Right kidney (tissue), 1 donor: ENCODE results near the gene YJU2.
"Not testable (repeated sequence)": the region's sequence is repeated elsewhere in the genome, so short reads cannot be mapped to it uniquely, and the experiment has no call there.

Source experiments
- DNase-seq: peaks from one replicate; pipeline ENCODE4 v3.0.0-alpha.2; 2016

YJU2 gene

DNA sequence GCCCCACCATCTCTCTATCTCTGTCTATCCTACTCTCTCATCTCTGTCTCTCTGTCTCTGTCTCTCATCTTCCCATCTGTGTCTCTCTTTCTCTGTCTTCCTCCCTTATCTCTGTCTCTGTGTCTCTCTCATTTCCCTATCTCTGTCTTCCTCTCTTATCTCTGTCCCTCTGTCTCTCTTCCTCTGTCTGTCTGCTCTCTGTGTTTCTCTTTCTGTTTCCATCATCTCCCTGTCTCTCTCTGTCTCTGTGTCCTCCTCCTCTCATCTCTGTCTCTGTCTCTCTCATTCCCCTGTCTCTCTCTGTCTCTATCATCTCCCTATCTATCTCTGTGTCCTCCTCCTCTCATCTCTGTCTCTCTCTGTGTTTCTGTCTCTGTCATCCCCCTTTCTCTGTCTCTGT lies 19.1 kb upstream of the YJU2 start:
- no peak for DNase-seq

DNA sequence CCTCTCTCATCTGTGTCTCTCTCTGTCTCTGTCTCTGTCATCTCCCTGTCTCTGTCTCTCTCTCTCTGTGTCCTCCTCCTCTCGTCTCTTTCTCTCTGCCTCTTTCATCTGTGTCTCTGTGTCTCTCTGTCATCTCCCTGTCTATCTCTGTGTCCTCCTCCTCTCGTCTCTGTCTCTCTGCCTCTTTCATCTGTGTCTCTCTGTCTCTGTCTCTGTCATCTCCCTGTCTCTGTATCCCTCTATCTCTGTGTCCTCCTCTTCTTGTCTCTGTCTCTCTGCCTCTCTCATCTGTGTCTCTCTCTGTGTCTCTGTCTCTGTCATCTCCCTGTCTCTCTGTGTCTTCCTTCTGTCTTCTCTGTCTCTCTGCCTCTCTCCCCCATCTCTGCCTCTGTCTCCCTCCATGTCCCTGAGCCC lies 18.1 kb upstream of the YJU2 start:
- no peak for DNase-seq

DNA sequence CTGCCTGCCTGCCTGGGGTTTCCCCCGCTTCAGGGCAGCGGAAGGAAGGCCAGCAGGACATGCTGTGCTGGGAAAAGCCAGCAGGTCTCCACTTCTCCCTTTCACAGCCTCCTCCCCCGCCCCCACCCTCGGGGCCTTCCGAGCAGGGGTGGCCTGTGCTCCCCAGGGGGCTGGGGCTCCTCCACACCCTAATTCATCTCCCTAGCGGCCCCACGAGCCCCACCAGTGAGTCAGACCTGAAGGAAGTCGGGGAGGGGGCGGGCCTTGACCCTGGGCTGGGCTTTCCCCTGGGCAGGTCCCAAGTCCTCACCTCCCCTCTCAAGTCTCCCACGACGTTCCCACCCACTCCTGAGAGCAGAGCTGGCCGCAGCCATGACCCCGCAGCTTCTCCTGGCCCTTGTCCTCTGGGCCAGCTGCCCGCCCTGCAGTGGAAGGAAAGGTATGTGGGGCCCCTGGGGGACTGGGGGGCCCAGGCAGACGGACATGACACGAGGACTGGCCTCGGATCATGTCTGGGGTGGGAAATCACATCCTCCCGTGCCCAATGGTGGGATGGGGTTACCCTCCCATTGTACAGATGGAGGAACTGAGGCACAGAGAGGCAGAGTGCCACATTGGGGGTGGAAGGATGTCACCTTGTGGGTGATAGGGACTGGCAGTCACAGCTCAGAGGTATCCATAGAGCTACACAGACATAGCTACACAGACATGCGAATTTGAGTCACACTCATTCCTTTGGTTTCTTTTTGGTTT lies 17.5 kb upstream of the YJU2 start, which contains the start of gene EBI3:
EBI3 (plus strand) TSS at position 345 of the 753 bp plus-strand sequence; CDS start at position 373, 28 bp downstream.
- DNase-seq: peak; percentile 41

DNA sequence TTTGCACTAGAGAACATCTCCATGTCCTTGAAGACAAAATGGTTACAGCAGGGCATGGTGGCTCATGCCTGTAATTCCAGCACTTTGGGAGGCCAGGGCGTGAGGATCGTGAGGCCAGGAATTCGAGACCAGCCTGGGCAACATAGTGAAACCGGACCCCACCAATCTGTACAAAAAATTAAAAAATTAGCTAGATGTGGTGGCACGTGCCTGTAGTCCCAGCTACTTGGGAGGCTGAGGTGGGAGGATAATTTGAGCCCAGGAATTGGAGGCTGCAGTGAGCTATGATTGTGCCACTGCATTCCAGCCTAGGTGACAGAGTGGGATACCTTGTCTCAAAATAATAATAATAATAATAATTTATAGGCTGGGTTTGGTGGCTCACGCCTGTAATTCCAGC lies 16.6 kb upstream of the YJU2 start:
- not testable (repeated sequence) for DNase-seq

DNA sequence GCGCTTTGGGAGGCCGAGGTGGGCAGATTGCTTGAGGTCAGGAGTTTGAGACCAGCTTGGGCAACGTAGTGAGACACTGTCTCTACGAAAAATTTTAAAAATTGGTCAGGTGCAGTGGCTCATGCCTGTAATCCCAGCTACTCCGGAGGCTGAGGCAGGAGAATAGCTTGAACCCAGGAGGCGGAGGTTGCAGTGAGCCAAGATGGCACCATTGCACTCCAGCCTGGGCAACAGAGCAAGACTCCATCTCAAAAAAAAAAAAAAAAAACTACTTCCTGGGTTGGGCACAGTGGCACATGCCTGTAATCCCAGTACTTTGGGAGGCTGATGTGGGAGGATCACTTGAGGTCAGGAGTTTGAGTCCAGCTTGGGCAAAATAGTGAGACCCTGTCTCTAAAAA lies 15.4 kb upstream of the YJU2 start:
- DNase-seq: not testable (repeated sequence)

DNA sequence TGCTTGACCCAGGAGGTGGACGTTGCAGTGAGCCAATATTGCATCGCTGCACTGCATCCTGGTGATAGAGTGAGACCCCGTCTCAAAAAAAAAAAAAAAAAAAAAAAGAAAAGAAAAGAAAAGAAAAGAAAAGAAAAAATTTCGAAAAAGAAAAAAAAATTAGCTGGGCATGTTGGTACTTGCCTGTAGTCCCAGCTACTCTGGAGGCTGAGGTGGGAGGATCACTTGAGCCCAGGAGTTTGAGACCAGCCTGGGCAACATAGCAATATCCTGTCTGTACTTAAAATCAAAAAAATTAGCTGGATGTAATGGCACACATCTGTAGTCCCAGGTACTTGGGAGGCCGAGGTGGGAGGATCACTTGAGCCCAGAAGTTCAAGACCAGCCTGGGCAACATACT lies 14.7 kb upstream of the YJU2 start:
- DNase-seq: not testable (repeated sequence)

DNA sequence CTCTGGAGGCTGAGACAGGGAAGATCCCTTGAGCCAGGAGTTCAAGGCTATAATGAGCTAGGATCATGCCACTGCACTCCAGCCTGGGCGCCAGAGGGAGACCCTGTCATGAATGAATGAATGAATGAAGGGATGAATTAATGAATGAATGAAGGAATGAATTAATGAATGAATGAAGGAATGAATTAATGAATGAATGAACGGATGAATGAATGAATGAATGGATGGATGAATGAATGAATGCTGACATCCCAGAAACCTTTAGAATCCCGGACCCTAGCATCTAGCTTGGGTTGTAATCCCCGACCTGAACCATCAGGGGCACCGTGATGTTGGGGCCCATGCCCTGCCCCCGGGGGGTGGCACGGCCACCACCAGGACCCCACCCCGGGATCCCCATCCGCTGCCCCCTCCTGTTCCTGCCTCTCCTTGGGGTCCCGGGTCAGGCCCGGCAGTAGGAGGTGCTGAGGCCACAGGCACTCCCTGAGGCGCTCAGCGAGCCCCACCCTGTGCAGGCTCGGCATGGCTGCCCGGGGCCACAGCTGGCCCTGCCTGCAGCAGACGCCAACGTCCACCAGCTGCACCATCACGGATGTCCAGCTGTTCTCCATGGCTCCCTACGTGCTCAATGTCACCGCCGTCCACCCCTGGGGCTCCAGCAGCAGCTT lies 14.1 kb upstream of the YJU2 start:
- no peak for DNase-seq

DNA sequence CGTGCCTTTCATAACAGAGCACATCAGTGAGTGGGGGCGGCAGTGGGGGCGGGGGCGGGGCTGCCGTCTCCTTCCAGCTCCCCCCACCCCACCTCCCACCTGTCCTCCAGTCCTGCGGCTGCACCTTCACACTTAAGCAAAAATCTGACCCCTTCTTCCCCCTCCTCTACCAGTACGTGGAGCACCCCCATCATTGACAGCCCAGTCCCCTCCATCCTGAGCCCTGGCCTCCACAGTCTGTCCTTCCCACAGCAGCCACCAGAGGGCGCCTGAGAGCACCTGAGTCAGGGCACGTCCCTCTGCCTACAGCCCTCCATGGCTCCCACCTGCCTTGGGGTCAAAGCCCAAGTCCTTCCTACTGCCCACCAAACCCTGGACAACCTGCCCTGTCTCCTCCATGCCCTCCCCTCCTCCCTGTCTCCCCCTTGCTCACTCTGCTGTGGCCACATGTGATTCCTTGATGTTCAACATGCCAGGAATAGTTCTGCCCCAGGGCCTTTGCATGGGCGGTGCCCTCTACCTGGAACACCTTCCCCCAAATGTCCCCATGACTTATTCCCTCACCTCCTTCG lies 13.5 kb upstream of the YJU2 start:
- DNase-seq: no peak

DNA sequence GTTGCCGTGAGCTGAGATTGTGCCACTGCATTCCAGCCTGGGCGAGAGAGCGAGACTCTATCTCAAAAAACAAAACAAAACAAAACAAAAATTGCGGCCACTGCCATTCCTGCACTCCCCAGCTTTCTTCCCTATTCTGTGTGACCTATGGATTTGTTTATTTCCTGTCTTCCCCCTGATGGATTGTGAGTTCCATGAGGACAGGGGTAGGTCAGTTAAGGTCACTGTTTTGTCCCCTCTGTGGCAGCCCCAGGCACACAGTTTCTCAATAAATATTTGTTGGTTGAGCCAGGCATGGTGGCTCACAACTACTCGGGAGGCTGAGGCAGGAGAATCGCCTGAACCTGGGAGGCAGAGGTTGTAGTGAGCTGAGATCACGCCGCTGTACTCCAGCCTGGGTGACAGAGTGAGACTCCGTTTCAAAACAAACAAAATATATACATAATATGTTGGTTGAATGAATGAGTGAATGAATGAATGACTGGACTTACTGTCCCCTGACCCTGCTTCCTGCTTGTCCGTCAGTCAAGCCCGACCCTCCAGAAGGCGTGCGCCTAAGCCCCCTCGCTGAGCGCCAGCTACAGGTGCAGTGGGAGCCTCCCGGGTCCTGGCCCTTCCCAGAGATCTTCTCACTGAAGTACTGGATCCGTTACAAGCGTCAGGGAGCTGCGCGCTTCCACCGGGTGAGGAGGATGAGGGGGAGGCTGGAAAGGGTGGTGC lies 12.6 kb upstream of the YJU2 start:
- DNase-seq: no peak

DNA sequence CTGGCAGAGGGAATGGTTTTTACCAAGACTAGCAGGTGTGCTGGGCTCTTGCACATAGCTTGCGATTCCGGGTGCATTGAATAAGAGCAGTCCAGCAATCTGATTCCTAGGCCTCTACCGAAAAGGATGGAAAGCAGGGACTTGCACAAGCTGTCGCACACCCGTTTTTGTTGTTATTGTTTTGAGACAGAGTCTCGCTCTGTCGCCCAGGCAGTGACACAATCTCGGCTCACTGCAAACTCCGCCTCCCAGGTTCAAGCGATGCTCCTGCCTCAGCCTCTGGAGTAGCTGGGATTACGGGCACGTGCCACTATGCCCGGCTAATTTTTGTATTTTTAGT lies 12.0 kb upstream of the YJU2 start:
- no peak for DNase-seq

DNA sequence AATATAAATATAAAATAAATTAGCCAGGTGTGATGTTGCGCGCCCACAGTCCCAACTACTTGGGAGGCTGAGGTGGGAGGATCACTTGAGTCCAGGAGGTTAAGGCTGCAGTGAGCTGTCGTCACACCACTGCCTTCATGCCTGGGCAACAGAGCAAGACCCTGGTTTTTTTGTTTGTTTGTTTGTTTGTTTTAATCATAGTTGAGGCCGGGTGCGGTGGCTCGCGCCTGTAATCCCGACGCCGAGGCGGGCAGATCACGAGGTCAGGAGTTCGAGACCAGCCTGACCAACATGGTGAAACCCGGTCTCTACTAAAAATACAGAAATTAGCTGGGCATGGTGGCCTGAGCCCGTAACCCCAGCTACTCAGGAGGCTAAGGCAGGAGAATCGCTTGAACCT lies 9.4 kb upstream of the YJU2 start:
- not testable (repeated sequence) for DNase-seq

DNA sequence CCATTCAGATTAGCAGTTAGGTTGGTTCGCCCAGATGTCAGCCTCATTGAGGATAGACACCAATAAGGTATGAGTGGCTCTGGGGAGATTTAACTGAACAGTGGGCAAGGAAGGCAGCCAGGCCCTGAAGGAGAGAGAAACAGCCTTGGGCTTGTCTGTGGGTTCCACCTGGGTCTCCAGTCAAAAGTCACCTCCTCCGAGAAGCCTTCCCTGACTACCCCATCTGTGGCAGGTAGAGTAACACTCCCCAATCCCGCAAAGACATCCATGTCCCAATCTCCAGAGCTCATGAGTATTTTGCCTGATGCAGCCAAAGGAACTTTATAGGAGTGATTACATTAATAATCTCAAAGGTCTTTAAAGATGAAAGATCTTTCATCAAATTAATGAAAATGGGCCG lies 8.0 kb upstream of the YJU2 start:
- no peak for DNase-seq

DNA sequence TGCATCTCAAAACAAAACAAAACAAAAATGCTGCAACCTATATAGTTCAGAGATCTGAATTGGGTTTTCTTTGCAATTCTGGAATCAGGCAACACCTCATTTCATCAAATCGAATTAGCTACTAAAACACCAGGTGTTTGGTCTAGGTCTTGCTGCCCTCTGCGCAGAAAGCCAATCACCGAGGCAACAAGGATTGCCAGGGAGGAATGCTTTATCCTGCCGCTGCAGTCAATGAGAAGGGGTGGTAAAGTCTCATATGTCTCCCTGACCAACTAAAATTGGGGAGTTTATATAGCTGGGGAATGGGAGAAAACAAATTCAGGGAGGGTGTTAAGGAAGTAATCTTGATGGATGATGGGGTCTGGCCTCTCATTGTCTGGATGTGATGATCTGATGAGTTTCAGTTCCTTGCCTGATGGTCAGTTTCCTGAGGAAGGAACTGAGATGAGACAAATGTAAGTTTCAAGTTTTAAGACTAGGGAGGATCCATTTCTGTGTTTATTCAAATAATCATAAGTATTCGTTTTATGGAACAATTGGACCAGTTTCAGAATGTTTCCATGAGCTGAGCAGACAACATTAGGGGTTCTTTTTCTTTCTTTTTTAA lies 5.0 kb upstream of the YJU2 start:
- DNase-seq: no peak

DNA sequence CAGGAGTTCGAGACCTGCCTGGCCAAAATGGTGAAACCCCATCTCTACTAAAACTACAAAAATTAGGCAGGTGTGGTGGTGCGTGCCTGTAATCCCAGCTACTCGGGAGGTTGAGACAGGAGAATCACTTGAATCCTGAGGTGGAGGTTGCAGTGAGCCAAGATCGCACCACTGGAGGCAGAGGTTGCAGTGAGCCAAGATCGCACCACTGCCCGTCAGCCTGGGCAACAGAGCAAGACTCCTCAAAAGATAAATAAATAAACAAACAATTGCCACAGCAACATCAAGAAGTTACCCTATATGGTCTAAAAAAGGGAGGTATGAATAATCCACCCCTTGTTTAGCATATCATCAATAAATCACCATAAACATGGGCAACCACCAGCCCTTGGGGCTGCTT lies 942 bp upstream of the YJU2 start:
- not testable (repeated sequence) for DNase-seq

DNA sequence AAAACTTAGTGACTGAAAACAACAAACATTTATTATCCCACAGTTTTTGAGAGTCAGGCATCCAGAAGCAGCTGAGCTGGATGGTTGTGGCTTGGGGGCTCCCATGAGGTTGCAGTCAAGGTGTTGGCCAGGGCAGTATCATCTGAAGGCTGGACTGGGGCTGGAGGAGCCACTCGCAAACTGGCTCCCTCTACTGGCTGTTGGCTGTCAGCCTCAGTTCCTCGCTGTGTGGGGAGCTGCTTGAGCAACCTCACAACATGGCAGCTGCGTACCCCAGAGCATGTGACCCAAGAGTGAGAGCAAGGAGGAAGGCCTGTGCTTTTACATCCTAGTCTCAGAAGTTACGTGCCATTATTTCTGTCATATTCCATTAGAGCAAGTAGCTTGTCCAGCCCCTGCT lies 9.7 kb downstream of the YJU2 start:
- DNase-seq: no peak

DNA sequence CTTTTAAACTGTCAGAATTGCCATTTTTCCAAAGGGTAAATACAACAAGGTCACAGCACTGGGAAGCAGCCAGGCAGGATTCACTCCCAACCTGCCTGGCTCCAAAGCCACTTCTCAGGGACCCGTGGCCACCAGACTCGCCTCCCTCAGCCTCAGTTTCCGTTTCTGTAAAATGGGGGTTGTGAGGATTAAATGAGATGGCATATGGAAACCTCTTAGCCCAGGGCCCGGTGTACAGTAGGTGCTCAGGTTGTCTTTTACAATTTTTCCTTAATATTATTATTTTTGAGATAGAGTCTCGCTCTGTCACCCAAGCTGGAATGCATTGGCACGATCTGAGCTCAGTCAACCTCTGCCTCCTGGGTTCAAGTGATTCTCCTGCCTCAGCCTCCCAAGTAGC lies 10.1 kb downstream of the YJU2 start:
- no peak for DNase-seq

DNA sequence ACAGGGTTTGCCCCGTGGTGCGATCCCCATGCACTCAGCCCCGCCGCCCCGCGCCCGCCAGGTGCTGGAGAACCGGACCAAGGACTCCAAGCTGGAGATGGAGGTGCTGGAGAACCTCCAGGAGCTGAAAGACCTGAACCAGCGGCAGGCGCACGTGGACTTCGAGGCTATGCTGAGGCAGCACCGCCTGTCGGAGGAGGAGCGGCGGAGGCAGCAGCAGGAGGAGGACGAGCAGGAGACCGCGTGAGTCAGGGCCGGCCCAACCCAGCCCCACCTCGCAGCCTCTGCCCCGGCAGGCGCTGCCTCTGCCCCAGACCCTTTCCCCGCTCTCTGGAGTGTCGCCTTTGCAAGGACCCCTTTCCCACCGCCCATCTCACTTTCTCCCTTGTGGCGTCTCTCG lies 11.3 kb downstream of the YJU2 start:
- no peak for DNase-seq

DNA sequence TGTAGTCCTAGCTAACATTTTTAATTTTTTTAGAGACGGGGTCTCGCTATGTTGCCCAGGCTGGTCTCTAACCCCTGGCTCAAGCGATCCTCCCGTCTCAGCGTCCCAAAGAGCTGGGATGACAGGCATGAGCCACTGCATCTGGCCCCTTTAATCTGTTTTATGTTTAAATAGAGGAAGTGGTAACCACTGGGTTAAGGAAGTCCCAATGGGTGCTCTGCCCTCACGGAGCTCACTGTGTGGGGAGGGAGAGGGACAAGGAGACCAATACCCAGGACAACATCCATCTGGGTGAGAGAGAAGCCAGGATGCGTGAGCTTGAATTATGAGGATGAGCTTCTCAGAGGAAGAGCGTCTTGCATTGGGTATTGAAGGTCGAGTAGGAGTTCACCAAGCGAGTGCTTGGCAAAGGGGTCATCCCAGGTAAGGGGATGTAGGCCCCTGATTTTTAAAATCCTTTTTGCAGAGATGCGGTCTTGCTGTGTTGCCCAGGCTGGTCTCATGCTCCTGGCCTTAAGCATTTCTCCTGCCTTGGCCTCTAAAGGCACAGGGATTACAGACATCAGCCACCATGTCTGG lies 13.8 kb downstream of the YJU2 start:
- DNase-seq: no peak

DNA sequence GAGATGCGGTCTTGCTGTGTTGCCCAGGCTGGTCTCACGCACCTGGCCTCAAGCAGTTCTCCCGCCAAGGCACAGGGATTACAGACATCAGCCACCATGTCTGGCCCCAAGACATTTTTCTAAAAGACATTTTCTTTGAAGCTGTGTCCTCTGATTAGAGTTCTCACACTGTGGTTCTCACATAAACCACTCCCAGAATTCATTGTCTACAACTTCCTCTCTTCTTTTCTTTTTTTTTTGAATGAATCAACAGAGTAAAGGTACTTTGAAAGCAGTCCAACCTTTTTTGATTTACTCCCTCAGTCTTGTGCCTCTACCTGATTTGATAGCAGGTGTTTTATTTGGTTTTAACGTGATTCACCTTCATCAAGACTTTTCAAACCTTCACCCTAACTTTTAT lies 17.9 kb downstream of the YJU2 start:
- no peak for DNase-seq

DNA sequence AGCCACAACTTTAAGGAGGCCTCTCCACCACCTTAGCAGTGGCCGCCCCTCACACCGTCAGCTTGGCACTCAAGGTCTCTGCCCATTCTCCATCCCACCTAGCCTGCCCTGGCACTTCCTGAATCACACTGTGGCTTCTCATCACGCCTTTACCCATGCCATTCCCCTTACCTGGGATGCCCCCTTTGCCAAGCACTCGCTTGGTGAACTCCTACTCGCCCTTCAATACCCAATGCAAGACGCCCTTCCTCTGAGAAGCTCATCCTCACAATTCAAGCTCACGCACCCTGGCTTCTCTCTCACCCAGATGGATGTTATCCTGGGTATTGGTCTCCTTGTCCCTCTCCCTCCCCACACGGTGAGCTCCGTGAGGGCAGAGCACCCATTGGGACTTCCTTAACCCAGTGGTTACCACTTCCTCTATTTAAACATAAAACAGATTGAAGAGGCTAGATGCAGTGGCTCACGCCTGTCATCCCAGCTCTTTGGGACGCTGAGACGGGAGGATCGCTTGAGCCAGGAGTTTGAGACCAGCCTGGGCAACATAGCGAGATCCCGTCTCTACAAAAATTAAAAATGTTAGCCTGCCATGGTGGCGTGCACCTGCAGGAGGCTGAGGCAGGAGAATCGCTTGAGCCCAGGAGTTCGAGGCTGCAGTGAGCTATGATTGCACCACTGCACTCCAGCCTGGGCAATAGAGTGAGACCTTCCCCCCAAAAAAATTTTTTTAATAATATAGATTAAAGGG lies 19.5 kb downstream of the YJU2 start:
- DNase-seq: no peak

DNA sequence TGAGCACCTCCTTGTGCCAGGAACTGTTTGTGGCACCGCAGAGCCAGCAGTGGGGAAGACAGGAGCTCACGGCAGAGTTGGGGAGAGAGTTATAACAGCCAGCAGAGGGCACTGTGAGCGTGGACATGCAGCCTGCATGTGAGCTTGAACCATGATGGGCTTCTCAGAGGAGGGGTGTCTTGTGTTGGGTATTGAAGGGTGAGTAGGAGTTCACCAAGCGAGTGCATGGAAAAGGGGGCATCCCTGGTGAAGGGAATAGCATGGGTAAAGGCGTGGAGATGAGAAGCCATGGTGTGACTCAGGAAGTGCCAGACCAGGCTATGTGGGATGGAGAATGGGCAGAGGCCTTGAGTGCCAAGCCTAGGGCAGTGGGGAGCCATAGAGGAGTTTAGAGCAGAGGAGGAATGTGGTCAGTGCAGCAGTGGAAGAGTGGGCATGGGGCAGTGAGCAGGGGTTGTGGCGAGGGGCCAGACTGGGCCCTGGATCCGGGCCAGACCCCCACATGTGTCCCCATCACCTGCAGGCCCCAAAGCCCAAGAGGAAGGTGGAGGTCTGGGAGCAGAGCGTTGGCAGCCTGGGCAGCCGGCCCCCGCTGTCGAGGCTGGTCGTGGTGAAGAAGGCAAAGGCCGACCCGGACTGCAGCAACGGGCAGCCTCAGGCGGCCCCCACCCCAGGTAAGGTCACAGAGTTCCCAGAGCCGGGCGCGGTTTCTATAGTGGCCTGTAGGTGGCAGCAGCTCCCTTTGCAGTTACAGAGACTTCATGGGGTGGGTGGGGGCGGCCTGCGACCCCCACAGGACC lies 20.4 kb downstream of the YJU2 start:
- DNase-seq: no peak
